ENCODE measurements around the gene SLC17A9. TPM values are rescaled to one million over a fixed set of nuclear protein-coding genes. Genes with fewer than 3 reads are reported as not detected.

SLC17A9 gene
- total and polyA plus RNA-seq, 2 of the 8 experiments (the other 6 are each of a cell fraction or from before 2014, with no cell fraction given), result 23.5 to 35.2 TPM

- TF ChIP-seq POLR2A (IDR thresholded peaks at IDR 0.05; ENCODE audit: control extremely low read depth in 1 of 2, low read depth in 2 of 2, low read length in 2 of 2) (0 out of 3 replicates have a peak, but pooled peaks of 1 of the 2 experiments have one; percentile 27), EGR1 (IDR thresholded peaks at IDR 0.05; ENCODE audit: borderline replicate concordance, low read depth, low read length) (no peak), ATF2 (IDR thresholded peaks at IDR 0.05; ENCODE audit: low read length) (no peak), SAP30 (IDR thresholded peaks at IDR 0.05; ENCODE audit: insufficient read depth, insufficient replicate concordance, low read length) (peak; percentile 42)
These were observed 694 bp downstream of the SLC17A9 start (continued) for GRCh38 chr20:62952968-62953838.

Measured in H1 (cell line).